DMS 273 (cell line): Measurements from ENCODE around the gene C2orf76.
"Not testable (repeated sequence)": the region's sequence is repeated elsewhere in the genome, so short reads cannot be mapped to it uniquely, and the experiment has no call there.

Experiments used
- DNase-seq: peaks from one replicate; lab custom pipeline; 2025; ENCODE audit not compliant: unreplicated experiment; lab: John Stamatoyannopoulos, UW

Gene C2orf76

DNA sequence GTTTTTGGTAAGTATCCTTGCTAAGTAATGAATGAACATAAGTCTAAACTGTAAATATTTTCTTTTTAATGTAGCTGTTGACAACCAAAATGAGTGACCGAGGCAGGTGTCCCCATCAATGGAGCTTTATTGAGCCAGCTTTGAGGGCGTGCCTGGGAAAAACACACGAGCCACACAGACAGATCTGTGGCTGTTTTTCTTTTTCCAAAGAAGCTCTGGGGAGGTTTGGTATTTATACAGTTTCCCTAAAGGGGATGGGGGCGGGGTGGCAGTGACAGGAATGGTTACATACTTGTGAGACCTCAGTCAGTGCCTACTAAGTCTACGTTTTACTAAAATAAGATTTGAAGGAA, 11.3 kb upstream of the C2orf76 start:
- peak; percentile 26 for DNase-seq

DNA sequence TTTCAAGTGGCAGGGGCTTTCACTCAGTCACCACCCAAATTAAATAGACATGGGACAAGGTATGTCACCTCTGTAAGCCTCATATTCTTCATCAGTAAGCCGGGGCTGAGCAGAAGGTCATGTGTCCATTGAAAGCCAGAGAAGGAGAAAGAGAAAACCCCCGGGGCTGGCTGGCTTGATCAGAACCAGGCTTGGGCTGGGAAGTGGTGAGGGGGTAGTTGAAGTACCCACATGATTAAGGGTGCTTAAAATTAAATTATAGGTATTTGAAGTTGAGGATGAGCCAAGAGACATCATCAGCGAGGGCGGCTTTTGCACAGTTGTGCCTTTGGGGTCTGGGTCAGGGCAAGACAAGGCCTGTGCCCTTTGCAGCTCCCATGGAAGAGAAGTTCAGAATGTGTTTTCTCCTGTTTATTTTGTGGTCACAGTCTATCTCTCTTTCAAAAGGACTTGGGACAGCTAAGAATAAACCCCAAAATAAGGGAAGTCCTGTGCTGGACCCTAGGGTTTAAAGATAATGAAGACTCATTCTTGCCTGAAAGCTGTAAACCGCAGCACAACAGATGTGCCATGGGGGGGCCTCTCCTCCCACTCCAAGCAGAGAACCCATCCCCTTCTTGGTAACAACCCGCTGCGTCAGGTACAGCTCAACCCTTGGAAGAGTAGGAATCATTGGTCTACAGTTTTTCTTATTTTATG, 10.8 kb upstream of the C2orf76 start:
- DNase-seq, result peak; percentile 38

DNA sequence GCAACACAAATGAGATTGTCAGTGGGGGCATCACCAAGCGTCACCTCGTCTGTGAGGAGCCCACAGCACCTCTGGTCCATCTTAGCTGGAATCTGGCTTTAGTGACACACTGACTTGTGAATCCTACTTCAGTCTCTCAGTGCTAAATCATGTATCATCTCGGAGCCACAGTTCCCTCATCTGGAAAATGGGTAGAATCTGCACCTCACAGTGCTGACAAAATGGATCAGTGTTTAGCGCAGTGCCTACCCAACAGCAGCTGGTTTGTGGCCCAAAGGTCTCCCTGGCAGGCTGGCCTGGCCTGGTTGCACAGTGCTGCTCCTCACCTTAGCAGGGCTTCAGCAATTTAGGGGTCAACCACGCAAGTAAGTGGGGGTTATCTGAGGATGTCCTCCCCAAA, 10.2 kb upstream of the C2orf76 start:
- no peak for DNase-seq

DNA sequence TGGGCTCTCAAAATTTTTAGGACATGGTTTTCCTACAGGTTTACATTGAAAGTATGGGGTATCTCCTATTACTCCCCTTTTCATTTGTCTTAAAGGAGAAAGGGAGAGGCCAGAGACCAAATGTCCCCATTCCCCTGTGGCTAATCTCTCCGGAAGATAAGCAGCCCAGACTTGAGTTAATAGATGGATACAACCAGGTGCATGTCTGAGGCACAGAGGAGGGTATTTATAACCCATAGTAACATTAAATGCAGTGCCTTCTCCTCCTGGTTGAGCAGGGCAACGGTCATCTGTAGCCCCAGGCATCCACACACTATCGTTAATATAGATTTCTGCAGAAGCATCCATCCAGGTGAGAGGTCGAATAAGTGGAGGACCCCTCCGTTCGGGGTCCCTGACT, 9.8 kb upstream of the C2orf76 start:
- not testable (repeated sequence) for DNase-seq

DNA sequence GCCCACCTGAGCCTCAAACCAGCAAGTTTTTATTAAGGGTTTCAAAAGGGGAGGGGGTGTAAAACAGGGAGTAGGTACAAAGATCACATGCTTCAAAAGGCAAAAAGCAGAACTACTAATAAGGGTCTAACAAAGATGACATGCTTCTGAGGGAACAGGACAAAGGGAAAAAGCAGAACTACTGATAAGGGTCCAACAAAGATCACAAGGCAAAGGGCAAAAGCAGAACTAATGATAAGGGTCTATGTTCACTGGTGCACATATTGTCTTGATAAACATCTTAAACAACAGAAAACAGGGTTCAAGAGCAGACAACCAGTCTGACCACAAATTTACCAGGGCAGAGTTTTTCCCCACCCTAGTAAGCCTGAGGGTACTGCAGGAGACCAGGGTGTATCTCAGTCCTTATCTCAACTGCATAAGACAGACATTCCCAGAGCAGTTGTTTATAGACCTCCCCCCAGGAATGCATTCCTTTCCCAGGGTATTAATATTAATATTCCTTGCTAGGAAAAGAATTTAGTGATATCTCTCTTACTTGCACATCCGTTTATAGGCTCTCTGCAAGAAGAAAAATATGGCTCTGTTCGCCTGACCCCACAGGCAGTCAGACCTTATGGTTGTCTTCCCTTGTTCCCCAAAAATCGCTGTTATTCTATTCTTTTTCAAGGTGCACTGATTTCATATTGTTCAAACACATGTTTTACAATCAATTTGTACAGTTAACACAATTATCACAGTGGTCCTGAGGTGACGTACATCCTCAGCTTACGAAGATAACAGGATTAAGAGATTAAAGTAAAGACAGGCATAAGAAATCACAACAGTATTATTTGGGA, 7.5 kb upstream of the C2orf76 start:
- DNase-seq, result not testable (repeated sequence)

DNA sequence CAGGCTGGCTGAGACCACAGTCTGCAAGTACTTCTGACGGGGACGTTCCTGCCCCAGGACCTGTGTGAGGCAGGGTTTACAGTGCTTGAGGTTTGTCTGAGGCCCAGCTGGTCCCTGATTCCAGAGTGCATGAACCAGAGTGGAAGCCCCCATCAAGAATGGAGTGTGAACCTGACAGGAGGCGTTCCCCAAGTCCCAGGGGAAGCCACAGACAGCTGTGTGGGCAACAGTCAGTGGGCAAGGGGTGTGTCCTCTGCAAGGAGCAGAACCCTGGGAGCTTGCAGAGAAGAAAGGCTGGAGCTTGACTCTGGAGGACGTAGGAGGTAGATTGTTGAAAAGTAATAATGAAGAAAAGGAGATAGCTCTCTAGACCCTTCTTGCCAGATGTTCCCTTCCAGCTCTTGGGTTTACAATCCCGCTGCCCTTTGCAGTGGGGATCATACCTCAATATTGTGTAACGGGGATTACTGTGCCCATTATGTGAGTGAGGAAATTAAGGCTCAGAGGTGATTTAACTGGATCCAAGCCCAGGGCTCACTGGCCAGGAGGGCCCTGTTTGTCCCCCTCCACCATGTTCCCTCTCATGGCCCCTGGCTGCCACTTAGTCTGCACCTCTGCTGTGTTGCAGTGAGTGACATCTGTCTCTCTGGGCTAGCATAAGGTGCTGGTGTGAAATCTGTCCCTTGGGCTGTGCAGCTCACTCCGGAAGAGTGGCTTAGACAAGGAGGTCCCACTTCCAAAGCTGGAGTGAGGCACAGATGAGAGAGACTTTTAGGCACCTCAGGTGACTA, 6.3 kb upstream of the C2orf76 start:
- peak; percentile 10 for DNase-seq

DNA sequence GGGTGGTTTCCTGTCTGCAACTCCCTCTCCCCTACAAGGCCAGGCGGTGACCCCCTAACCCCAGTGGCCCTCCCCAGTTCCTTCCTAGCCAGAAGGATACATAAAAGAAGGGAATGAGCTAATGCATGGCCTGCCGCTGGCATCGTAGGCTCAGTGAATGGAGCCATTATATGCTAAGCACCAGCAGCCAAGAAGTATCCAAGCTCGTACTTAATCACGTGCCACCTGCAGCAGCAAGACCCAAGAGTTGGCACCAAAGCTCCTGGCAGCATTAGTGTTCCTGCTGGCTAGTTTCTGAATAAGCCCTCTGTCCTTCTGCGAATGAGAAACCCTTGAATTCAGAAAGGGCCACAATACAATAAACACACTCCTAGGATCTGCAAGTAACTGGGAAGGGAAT, 4.5 kb upstream of the C2orf76 start:
- DNase-seq, result no peak

DNA sequence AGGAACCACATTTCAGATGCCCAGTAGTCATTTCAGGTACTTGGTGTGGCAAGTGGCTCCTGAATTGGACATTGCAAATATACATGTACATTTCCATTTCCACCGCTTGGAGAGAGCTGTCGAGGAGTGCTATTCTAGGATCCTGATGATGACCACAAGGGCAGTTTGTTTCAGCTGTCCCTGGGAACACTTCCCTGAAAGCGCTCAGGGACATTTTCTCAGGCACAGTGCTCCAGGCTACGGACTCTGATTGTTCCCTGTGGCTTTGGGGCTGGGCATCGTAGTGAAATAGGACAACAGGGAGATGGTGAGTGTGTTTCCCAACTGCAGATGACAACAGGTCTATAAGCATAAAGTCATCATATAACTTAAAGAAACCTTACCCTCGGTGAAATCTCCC, 3.2 kb upstream of the C2orf76 start:
- DNase-seq, result no peak

DNA sequence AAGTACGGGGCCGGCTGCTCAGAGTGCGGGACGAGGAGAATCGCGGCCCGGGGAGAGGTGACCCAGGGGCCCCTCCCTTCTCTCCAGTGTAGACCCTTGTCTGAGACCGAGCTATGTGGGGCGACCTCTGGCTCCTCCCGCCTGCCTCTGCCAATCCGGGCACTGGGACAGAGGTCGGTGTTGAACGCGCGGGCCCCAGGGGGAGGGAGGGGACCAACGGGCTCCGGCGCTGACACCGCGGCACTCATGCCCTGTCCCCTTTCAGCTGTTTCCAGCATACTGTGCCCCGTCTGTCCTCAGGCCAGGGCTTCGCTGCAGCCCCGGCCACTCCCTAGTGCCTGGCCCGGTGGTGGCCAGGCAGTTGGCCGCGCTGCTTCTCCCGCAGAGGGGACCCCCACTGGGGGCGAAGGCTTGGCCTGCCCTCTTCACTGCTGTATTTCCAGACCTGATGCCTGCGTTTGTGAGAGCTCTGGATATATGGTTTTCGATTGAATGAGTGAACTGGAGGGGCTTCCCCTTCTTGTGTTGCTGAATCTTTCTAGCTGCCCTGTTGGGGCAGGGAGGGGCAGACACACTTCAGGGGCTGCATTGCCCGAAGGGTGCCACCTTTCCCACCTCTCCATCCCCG, 952 bp upstream of the C2orf76 start:
- DNase-seq, result peak; percentile 58

DNA sequence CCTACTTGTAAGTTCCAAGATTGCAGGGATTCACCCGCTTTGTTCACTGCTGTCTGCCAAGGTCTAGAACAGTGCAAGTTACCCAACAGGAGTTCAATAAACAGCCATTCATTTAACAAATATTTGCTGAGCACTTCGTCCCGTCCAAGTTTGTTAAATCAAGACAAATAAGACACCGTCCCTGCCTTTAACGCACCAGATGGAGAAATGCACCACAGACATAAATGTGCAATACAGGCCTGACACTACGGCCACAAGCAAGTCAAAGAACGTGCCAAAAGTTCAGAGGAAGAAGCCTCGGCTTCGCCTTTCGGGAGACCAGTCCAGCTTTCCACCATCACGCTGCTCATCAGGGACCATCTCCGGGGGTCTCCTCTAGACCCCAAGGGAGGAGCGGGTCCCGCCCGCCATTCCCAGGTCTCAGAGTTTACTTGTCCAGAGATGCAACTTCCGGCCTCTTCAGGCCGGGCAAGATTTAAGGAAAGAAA, 429 bp downstream of the C2orf76 start:
- peak; percentile 68 for DNase-seq

DNA sequence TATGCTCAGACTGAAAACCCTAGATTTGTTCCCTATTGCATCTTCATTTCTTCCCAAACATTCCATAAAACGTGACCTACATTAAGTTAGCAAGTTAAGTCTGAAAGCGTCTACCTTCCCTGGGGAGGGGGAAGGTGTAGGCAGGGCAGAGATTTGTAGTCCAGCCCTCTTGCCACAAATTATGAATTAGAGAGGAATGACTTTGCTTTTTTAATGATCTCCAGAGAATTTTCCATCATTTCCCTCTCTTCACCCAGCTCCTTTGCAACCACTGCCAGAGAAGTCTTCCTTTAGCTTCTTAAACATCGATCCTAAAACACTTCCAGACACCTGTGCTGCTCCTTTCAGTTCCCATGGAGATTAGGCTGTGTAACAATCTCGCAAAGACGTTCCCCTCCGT, 1.2 kb downstream of the C2orf76 start:
- no peak for DNase-seq

DNA sequence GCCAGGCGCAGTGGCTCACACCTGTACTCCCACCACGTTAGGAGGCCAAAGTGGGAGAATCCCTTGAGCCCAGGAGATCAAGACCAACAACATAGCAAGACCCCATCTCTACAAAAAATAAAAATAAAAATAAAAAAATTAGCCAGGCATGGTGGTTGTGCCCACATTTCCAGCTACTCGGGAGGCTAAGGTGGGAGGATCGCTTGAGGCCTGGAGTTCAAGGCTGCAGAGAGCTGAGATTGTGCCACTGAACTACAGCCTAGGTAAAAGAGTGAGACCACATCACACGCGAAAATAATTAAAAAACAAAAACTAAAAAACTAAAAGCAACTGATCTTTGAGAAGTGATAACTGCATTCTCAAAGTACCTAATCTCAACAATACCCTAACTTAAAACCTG, 1.8 kb downstream of the C2orf76 start:
- no peak for DNase-seq

DNA sequence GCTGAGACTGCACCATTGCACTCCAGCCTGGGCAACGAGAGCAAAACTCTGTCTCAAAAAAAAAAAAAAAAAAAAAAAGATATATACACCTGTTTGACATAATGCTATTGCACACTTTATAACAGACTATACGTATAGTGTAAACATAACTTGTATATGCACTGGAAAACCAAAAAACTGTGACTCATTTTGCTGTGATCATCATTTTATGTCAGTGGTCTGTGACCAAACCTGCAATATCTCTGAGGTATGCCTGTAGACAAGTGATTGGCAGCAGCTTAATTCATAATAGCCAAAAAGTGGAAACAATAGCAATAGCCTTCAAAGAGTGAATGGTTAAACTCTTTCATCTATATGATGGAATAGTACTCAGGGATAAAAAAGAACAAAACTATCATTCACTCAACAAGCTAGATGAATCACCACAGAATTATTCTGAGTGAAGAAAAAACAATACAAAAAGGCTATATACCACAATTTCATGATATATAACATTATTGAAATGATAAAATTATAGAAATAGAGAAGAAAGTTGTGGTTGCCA, 6.1 kb downstream of the C2orf76 start:
- DNase-seq, result no peak

DNA sequence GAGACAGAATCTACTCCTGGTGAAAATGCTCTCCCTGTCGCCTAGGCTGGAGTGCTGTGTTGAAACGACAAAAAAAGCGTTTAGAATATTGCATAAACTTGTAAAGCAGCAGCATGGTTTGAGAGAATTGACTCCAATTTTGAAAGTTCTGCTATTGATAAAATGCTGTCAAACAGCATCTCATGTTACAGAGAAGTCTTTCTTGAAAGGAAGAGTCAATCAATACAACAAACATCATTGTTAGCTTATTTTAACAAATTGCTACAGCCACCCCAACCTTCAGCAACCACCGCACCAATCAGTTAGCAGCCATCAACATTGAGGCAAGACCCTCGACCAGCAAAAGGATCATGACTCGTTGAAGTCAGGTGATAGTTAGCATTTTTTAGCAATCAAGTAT, 6.9 kb downstream of the C2orf76 start:
- DNase-seq, result no peak

DNA sequence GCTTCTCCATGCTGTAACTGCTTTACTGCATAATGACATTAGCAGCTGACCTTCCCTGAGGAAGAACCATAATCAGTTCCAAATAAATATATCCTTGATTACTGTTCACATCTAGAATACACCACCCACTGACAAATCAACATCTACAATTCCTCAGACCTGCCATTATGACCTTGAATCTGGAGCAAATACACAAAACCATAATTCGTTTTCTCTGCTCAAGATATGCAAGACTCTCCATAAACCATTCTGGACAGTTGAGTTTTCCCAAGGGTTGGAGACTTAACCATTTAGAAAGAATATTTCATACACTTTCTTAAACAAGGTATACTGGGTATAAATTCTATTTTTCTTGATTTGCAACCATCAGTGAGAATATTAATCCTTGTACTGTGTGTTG, 11.8 kb downstream of the C2orf76 start:
- DNase-seq, result no peak

DNA sequence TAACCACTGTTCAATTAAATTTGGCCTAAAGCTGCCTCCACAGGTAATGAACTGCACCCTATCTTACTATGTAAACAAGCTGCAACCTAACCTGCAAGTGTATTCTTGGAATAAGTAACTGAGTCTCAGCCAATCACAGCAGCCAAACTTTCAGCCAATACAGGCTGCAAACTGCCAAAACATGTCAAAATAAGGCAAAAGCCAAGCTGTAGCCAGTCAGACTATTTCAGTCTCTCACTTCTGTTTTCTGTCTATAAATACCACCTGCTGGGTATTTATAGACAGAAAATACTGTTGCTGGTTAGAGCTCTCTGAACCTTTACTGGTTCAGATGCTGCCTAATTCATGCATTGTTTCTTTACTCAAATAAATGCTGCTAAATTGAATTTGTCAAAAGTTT, 14.3 kb downstream of the C2orf76 start:
- peak; percentile 67 for DNase-seq

DNA sequence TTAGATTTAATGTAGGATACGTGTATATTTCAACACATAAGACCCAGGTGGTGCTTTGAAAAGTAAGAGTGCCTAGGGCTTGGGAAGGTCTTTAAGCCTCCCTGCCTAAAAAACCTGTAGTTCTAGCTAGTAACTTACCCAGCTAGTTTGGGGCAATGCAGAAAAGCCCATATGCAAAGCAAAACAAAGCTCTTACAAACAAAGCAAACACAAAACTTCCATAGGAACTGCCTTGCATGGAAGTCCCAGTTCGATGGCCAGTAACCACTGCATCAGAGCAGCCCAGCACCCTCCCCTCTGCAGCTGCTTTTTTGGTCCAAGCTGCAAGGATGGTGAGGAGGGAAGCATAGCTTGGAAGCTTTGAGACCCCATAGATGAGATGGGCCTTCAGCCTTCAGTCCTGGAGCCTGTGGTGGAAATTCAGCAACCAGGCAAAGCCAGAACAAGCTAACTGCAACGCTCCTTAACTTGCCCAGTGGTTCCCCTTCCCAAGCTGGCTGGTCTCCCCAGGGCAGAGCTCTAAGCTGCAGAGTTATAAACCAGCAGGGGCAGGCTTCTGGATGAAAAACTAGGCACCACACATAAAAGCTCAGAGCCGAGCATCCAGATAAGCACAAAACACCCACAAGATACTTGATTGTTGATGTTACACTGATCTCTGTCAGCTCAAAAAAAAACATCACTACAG, 16.2 kb downstream of the C2orf76 start:
- peak; percentile 65 for DNase-seq

DNA sequence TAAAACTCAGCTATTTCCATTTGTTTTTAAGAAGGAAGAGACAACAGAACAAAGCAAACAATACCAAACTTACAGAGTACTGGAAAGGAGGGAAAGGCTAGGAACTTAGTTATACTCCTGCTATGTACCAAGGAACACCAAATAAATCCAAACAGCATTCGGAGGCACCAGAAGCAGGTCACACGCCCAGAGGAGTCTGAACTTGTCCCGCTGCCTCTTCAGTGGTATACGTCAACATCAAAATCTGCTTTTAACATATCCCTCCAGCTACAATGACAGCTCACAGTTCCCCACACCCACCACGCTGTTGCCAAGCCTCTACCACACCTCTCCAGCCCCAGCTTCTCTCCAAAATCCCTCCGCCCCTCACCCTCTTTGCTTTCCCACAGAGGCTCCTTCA, 17.3 kb downstream of the C2orf76 start:
- DNase-seq, result peak; percentile 72

DNA sequence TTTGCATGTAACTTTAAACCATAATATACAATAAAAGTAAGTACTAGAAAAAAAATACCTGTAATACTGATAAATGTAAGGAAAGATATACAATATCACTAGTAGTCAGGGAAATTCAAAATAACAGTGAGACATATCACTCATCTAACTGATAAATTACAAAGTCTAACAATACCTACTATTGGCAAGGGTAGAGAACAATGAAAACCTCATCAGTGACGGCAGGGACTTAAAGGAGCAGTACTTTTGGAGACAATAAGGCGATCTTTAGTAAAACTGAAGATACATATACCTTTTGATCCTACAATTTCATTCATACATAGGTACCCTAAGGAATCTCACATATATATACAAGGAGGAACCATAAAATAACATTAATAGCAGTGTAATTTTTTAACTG, 24.9 kb downstream of the C2orf76 start:
- DNase-seq, result no peak

DNA sequence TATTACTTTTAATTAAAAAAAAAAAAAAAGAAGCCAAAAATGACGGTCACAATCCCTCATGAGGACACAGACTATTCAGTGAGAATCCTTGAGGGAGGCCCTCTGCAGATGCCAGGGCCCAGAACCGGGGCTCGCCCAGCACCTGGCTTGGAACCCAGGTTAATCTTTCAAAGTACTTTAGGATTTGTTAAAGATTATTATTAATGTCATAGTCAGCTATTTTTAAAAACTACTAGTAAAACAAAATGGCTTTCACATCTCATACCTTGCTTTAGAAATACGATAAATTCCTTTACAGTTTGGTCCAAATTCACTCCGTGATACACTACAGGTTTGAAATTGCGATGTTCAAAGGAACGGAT, 27.1 kb downstream of the C2orf76 start:
- DNase-seq, result no peak
